GM21447 (cell line): ENCODE data around the gene ALKBH6.
"Not testable (repeated sequence)": the region's sequence is repeated elsewhere in the genome, so short reads cannot be mapped to it uniquely, and the experiment has no call there.

ENCODE experiments used
- ATAC-seq: cut with Tn5 transposase; IDR thresholded peaks from one replicate; pipeline ENCODE4 v1.9.1; 2021; ENCODE audit not compliant: unreplicated experiment

ALKBH6 gene

DNA sequence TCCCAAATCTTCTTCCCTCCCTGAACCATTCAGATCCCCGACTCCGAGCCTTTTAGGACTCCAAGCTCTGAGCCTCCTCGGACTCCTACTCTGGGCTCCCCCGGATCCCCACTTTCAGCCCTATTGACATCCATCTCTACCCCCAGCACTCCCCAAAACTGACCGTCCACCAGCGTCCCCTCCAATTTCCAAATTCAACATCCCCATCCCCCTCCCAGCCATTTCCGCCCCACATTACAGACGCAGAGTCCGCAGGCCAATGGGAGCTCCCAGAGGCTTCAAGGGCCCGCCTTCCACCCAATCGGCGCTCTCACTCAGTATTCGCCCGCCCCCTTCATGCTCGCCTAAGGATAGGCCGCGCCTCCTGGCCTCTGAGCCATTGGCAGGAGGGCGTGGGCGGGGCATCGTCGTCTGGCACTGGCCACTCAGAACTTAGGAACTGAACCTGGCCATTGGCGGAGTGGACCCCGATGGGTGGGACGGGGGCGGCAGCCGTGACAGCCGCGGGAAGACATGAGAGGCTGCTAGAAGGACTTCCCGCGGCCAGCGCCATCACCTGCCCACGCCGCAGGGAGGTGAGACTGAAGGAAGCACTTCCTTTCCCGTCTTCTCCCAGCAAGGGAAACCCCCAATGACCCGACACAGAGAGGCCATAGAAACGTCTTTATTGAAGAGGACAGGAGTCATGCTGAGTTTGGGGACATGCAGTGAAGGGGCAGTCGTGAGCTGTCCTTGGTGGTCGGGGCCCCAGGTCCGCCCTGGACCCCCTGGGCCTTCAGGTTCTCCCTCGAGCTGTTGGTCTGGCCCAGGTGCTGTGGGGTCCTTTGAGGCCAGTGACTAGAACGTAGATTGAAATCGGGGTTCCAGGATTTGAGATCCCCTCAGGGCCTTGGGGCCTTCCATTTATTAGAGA is at the start of gene ALKBH6:
Gene ALKBH6, minus strand, starts transcription at position 202 of the 913 bp plus-strand sequence. CDS start 816 bp downstream, outside the sequence.
- ATAC-seq, result peak; percentile 92

- ATAC-seq, result no peak
Observed at GRCh38 chr19:36061367-36061766, 47.4 kb upstream of the ALKBH6 start.

DNA sequence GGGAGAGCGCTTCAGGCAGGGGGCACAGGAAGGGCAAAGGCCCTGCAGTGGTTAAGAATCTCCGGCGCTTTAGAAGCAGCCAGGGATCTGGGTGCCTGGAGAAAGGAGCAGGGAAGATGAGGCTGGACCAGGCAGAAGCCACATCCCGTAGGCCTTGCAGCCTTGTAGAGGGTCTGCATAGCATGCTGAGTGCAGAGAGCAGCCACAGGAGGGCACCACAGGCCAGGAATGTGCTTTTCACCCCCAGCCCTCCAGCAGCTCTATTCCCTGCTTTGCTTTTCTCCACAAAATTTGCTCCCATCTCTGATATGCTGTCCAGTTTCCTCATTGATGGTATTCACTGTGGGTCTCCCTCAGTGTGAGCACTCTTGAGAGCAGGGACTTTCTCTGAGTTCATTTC is 46.4 kb upstream of the ALKBH6 start:
- ATAC-seq, result no peak

- no peak for ATAC-seq
Observed at GRCh38 chr19:36059180-36059910, 45.3 kb upstream of the ALKBH6 start.

GRCh38 chr19:36058481-36059179 is 44.6 kb upstream of the ALKBH6 start:
- no peak for ATAC-seq

- ATAC-seq, result peak; percentile 62
Observed at GRCh38 chr19:36054733-36055686, 41.0 kb upstream of the ALKBH6 start, which contains the start of gene WDR62. WDR62 (plus strand) TSS chr19:36054897; CDS start chr19:36054972, 75 bp downstream.

DNA sequence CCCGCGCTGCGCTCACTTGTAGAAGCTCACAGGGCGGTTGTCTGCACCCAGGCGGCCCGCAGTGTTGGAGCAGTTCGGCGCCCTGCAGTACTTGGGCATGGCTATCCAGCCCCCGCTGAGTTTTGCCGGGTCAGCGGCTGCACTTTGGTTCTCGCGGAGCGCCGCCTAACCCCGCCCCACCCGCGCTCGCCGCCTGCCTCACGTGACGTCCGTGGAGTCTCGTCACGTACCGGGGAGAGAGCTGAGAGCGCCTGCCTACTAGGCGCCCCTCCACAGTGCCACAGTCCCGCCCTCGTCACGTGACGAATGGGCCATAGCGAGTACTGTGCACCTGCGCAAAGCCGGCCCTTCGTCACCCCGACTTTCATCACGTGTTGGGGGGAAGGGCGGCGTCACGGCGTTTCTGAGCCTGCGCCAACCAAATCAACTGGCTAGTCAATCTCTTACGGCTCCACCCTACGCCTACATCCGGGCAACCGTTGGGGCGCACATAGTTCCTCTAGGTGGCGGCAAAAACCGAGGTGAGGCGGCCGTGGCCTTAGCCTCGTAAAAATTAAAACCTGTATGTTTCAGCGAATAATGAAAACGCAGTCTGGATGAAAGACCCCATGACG is 40.2 kb upstream of the ALKBH6 start, which contains the start of gene THAP8:
Gene THAP8, minus strand, starts transcription at position 167 of the 614 bp plus-strand sequence. Its CDS starts 68 bp downstream, at position 99.
- peak; percentile 81 for ATAC-seq

DNA sequence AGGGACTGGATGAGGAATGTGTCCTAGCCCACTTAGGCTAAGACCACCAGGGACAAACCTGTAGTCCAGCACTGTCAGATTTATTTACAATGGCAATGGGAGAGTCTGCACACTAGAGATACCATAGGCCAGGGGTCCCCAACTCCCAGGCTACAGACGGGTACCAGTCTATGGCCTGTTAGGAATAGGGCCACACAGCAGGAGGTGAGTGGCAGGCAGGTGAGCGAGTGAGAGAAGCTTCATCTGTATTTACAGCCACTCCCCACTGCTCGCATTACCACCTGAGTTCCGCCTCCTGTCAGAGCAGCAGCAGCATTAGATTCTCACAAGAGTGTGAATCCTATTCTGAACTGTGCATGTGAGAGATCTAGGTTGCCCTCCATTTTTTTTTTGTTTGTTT is 37.6 kb upstream of the ALKBH6 start:
- no peak for ATAC-seq

DNA sequence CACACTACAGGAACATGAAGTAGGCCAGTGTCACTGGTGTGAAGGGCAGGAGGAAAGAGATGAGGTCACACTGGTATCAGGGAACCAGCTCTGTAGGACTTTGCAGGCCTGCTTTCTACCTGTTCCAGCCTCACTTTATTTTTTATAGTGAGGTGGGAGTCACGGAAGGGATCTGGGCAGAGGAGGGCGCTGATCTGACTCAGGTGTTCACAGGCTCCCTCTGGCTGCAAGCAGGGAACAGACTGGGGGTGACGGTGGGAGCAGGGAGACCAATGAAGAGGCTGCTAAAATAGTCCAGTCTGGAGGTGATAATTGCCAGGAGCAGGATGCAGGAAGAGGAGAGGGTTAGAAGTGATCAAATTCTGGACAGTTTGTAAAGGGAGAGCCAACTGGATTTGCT is 37.2 kb upstream of the ALKBH6 start:
- ATAC-seq, result no peak

GRCh38 chr19:36049080-36049698 is 35.2 kb upstream of the ALKBH6 start:
- ATAC-seq, result no peak

GRCh38 chr19:36047835-36048234 is 33.8 kb upstream of the ALKBH6 start:
- ATAC-seq, result no peak

DNA sequence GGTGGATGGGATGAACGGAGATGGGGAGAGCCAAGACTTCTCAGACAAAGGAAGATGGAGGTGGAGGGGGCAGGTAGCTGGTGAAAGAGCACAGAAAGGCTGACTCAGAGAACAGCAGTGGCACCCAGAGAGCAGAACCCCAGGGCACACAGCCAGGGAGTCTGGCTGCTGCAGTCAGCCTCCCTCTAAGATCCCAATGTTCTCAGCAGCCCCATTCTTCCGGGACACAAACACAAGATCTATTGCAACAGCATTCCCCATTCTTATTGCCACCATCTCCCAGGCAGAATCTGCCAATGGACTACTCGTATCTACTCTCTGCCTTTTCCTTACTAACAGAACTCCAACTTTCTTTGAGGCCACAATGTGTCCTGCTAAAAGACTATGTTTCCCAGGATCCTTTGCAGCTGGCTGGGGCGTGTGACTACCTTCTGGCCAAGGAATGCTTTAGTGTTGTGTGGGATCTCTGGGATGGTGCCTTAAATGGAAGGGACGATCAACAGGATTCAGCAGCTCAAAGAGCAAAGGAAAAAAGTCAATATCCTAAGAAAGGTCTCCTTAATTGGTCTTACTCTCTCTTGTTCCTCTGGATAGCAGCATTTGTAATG is 32.5 kb upstream of the ALKBH6 start:
- ATAC-seq, result no peak

- no peak for ATAC-seq
Observed at GRCh38 chr19:36043952-36044351, 29.9 kb upstream of the ALKBH6 start.

DNA sequence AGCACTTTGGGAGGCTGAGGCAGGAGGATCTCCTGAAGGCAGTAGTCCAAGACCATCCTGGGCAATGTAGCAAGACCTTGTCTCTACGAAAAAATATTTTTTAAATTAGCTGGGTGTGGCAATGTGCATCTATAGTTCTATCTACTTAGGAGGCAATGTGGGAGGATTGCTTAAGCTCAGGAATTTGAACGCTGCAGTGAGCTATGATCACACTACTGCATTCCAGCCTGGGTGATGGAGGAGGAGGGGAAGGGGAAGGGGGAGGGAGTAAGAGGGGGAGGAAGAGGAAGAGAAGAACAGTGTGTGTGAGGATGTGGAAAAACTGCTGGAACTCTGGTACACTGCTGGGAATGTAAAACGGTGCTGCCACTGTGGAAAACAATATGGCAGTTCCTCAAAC is 27.8 kb upstream of the ALKBH6 start:
- no peak for ATAC-seq

- ATAC-seq, result not testable (repeated sequence)
Observed at GRCh38 chr19:36041092-36041491, 27.1 kb upstream of the ALKBH6 start.

GRCh38 chr19:36040495-36040894 is 26.5 kb upstream of the ALKBH6 start:
- no peak for ATAC-seq

DNA sequence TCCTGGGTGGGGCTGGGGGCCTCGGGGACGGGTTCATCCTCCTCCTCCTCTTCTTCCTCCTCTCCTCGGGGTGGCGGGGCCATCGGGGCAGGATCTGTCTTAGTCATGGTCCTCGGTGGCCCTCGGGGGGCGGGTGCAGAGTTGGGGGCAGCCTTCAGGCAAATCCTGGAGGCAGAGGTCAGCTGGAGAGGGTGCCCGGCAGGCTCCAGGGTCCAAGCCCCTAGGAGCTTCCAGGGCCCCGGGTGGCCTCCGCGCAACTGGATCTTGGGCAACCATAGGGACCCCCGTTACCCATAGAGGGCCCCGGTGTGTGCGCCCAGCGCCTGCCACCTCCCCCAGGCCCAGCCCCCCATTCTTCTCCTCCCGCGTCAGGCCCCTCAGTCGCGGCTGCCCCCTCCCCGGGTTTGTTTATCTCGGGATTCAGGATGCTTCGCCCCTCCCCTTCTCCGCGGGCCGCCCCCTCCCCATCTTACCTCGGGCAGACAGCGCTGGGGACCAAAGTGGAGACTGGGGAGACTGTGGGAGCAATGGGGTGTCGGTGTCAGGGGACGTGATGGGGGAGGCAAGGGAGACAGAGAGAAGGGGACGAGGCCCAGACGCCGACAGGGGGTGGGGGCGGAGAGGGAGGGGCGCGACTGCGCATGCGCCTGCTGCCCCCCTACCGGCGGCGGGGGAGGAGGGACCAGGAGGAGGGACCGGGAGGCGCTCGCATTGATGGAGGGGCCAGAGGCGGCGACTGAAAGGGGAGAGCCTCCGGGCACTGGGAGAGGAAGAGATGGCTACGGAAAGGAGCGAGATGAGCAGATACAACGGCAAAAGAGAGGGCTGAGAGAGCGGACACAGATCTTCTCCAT is 18.5 kb upstream of the ALKBH6 start, which contains the start of gene CLIP3:
Gene CLIP3, minus strand, starts transcription at position 623 of the 854 bp plus-strand sequence. Its CDS starts 516 bp downstream, at position 107.
- no peak for ATAC-seq

- no peak for ATAC-seq
Observed at GRCh38 chr19:36031308-36031707, 17.3 kb upstream of the ALKBH6 start.
